RWPE1 (cell line): ENCODE measurements around the gene CLCN4.

ENCODE experiments used
- CTCF ChIA-PET: fragments of 350-600 bp; sonication (Branson Sonifier 250); formaldehyde crosslinking; extraction: SDS; loops from one replicate; lab custom pipeline; 2021; lab: Yijun Ruan, JAX
- POLR2A ChIA-PET: fragments of 400-600 bp; formaldehyde crosslinking; extraction: SDS; loops from one replicate; lab custom pipeline; 2020; ENCODE audit warnings: antibody characterized with exemption; ENCODE audit not compliant: low non-redundant PET; lab: Yijun Ruan, JAX
- DNase-seq: peaks from one replicate; pipeline ENCODE4 v3.0.0; 2012; ENCODE audit warnings: low spot score
- H3K27ac ChIP-seq: fragments of 450-650 bp; 2 replicates; pipeline ENCODE4 v1.5.1; 2017
- CTCF ChIP-seq: fragments of 450-650 bp; conservative IDR thresholded peaks from 2 replicates; pipeline ENCODE4 v1.5.1; 2017; ENCODE audit warnings: low read depth, mild to moderate bottlenecking

Gene CLCN4

GRCh38 chrX:10282490-10282889 lies 125.7 kb downstream of the CLCN4 start:
- no peak for TF ChIP-seq CTCF
- no peak for DNase-seq
- POLR2A ChIA-PET, result no interaction called here
- CTCF ChIA-PET, result no interaction called here
- no peak overlapping the region for H3K27ac ChIP-seq

- no peak overlapping the region for H3K27ac ChIP-seq
- CTCF ChIA-PET, result interaction anchor here (0.5 kb wide), 1 partner anchor 83 kb away, joined by 3 read pairs; no protein-coding TSS in a partner anchor
- no peak for TF ChIP-seq CTCF
- POLR2A ChIA-PET, result no interaction called here
- no peak for DNase-seq
Measured at GRCh38 chrX:10286195-10286594, 129.4 kb downstream of the CLCN4 start.
